Putamen (tissue), 1 donor: ENCODE data around the gene STRBP.
"Not testable (repeated sequence)": the region's sequence is repeated elsewhere in the genome, so short reads cannot be mapped to it uniquely, and the experiment has no call there.

Experiments
- DNase-seq: peaks from one replicate; pipeline ENCODE4 v3.0.0-alpha.2; 2016; ENCODE audit warnings: low spot score

STRBP gene

DNA sequence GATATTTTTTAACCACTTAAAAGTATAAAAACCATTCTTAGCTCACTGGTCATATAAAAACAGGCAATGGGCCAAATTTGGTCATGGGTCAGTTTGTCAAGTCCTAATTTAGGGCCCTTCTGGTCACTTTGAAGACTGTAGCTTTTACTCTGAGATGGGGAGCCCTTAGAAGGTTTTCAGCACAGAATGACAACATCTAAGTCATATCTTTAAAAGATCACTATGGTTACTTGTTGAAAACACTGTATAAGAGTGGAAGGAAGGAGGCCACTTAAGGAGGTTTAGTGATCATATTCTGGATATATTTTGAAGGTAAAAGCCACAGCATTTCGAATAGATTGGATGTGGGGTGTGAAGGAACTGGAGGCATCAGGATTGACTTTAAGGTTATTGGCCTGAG is 76.7 kb downstream of the STRBP start:
- DNase-seq = no peak

GRCh38 chr9:123191260-123191659 is 77.1 kb downstream of the STRBP start:
- DNase-seq = no peak

GRCh38 chr9:123187131-123187530 is 81.3 kb downstream of the STRBP start:
- no peak for DNase-seq

DNA sequence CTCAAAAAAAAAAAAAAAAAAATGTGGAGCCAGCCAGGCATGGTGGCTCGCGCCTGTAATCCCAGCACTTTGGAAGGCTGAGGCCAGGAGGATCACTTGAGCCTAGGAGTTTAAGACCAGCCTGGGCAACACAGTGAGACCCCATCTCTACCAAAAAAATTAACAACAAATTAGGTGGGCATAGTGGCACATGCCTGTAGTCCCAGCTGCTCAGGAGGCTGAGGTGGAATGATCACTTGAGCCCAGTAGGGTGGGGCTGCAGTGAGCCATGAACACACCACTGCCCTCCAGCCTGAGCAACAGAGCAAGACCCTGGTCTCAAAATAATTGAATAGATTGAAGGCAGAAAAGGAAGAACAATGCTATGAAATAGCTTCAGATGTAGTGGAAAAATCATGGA is 82.4 kb downstream of the STRBP start:
- not testable (repeated sequence) for DNase-seq

DNA sequence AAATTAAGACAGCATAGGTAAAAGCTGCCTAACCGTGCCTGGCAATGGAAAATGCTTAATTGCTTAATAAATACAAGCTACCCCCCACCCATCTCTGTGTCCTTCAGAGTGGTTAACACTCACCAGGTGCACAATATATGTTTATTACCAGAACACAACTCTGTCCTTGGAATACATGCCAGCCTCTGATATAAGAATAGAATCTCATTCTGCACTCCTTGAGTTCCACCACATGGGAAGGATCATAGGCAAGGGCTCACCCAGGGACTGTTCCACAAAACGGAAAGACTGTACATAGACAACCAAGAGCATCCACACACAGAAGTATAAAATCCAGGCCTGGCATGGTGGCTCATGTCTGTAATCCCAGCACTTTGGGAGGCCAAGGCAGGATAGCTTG is 91.4 kb downstream of the STRBP start:
- no peak for DNase-seq

GRCh38 chr9:123175854-123176629 is 92.3 kb downstream of the STRBP start:
- no peak for DNase-seq

DNA sequence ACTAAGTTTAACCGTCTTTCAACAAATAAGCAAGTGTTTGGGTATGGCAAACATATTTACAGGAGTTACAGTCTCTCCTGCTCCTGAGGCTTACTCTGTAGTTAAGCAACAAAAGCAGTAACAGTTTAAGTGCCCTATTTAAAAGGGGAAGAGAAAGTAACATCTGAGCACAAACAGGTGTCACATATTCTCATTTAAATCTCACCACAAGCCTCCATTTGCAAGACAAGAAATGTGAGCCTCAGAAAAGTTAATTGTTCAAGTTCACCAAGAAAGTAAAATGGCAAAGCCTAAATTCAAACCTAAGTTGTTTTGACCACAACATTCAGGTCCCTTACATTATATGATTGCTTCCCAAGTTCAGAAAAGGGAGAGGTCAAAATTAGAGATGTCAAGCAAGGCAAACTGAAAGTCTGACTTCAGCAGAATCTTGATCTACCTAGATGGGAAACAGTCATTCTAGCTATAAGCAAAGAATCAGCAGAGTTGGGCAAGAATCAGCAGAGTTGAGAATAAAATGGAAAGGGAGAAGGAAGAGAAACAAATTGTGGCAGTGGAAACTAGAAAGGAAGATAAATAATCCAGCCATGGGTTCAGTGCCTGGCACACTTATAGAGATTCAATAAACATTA is 93.4 kb downstream of the STRBP start:
- no peak for DNase-seq

DNA sequence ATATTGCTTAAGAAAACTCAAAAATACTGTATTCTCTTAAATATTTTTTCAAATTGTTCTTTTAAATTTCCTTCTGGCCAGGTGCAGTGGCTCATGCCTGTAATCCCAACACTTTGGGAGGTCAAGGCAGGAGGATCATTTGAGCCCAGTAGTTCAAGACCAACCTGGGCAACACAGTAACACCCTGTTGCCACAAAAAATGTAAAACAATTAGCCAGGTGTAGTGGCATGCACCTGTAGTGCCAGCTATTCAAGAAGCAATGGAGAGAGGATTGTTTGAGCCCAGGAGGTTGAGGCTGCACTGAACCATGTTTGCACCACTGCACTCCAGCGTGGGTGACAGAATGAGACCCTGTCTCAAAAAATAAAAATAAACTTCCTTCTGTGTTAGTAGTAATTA is 94.3 kb downstream of the STRBP start:
- DNase-seq = no peak

DNA sequence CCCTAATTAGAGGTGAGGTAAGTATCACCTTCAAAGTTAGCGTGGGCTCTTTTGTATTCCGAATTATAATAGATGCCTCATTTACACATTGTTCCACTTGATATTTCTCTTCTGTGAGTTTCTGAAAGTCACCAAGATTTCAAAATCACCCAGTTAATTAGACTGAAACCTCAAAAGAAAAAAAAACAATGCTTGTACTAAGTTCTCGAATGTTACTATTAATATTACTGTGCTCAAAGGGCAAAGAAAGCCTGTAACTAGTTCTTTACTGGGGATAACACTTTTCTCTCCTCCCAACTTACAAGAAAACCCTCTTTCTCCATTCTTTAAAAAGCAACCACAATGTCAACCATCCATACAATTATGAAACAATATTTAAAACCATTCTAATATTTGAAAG is 98.5 kb downstream of the STRBP start:
- DNase-seq = no peak

- DNase-seq = no peak
Observed at GRCh38 chr9:123168586-123168985, 99.8 kb downstream of the STRBP start.

- DNase-seq = no peak
Observed at GRCh38 chr9:123167474-123167873, 100.9 kb downstream of the STRBP start.

- no peak for DNase-seq
Observed at GRCh38 chr9:123165813-123166212, 102.6 kb downstream of the STRBP start.

- DNase-seq = no peak
Observed at GRCh38 chr9:123164285-123164684, 104.1 kb downstream of the STRBP start.

DNA sequence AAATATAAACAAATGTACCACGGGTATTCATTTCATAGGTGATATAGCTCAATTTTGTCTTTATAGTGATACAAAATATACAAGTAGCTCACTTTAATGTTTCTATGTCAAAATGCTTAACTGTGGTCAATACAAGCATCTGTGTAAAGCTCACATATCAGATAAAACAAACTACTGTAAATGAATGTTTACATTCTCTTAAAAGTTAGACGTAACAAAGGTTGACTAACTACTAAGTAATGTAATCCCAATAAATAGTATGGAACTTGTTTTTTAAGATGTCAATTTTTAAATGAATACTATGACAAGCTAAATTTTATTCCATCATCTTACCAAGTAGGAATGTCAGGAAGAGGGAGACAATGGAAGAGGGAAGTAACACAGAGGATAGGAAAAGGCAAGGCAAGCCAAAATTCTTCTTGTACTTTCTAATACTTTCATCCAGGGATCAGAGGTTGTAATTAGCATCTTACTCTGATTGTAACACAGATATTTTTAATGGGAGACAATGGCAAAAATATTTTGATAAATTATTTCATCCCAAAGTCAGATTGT is 105.5 kb downstream of the STRBP start:
- no peak for DNase-seq

DNA sequence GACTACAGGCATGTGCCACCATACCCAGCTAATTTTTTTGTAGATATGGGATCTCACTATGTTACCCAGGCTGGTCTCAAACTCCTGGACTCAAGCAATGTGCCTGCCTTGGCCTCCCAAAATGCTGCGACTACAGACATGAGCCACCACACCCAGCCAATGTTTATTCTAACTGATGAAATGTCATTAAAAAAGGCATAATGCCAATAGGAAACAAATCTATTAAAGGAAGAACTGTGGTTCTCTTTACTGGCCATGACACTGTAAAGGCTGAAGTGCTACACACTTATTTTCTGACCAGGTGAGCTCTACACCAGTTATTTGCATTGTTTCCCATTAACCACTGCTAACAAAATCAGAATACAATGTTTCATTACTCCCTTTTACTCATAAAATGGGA is 106.0 kb downstream of the STRBP start:
- DNase-seq = no peak

DNA sequence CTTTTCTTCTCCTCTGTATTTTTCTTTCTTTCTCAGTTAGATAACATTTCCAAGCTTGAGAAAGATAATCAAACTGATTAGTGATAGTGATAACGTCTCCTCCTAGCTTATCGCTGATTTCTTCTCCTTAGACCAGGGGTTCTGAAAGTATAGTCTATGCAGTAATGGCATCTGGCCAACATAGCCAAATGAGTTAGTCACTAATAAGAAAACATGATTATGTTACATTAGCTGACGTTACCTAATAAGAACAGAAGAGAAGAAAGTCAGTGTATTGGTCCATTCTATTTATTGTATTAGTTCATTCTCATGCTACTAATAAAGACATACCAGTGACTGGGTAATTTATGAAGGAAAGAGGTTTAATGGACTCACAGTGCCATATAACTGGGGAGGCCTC is 111.2 kb downstream of the STRBP start:
- DNase-seq = no peak

- no peak for DNase-seq
Observed at GRCh38 chr9:123150708-123151503, 117.5 kb downstream of the STRBP start.

GRCh38 chr9:123149067-123149466 is 119.3 kb downstream of the STRBP start:
- DNase-seq = no peak

GRCh38 chr9:123138163-123138562 is 130.2 kb downstream of the STRBP start:
- no peak for DNase-seq

DNA sequence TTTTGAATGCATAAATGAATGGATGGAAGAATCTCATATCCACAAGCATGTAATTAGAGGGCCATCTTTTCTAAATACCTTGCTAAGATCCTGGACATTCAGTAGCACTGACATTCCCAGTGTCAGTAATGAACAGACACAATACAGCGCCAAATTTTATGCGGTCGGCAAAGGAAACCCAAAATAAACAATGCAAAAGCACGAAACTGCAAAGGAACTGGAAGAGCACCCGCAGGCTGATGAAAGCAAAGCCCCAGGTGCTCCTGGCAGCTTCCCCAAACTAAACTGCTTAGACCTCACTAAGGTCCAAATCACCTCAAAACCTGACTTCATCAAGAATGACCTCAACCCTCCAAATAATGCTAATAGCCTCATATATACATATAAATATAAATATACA is 133.0 kb downstream of the STRBP start:
- DNase-seq = no peak

DNA sequence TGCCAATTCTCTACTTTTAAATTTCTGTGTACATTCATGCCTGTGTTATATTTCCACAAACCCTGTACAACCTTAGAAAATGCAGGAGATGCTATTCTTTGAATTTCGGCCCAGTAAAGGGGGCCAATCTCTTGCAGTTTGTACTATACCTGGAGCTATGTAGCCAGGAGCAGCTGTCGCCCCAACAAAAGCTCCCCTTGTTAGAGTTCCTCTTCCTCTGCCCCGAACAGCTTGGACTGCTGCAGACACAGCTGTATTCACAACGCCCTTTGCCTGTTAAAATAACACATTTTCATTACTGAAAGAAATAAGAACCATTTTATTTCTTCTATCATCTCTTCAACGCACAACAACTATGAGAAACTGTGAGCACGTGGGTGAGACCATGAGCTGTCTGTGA is 135.7 kb downstream of the STRBP start:
- no peak for DNase-seq

GRCh38 chr9:123131993-123132392 is 136.4 kb downstream of the STRBP start:
- no peak for DNase-seq

DNA sequence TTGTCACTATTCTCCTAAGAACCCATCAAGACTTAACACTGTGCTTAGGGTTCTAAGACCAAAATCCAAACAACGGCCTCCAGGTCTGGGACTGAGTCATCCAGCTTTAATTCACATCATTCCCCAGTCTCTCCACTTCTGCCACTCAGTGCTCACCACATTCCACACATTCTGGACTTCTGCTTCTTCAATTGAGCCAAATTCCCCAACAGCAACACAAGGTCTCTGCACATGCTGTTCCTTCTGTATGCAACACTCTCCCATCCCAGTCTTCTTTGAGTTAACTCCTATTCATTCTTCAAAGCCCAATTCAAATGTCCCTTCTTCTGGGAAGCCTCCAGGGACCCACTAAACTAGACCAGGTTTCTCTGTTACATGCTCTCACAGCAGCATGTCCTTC is 137.1 kb downstream of the STRBP start:
- no peak for DNase-seq
